Omental fat pad (tissue), 4 donors: ENCODE measurements around the gene DCBLD2. TPM values are rescaled to one million over a fixed set of nuclear protein-coding genes. Genes with fewer than 3 reads are reported as not detected.

Experiments
- ATAC-seq: fragments of 150-250 bp; one replicate; pipeline ENCODE4 v1.9.1; 2016; ENCODE audit warnings: mild to moderate bottlenecking, moderate library complexity; ENCODE audit not compliant: low FRiP score
- DNase-seq: peaks from one replicate; pipeline ENCODE4 v3.0.0-alpha.2; 2019; ENCODE audit warnings: low spot score
- total RNA-seq, 4 donors: library from RNA; depleted of rRNA; stranded (reverse); fragments of >200 nt; gene quantifications; one replicate each; pipeline ENCODE4 v1.1.0, GENCODE V29; 2016
- TF ChIP-seq, protein P1 (sequence below), 3 donors: fragments of 450-650 bp; IDR thresholded peaks; one replicate each; pipeline ENCODE4 v1.5.1; 2016 to 2017; ENCODE audit warnings: antibody characterized with exemption in 3 of 3, mild to moderate bottlenecking in 3 of 3, moderate library complexity in 2 of 3

The DCBLD2 gene
- total RNA-seq, 4 donors from 2014 or later, result 25.5 to 40.1 (median 33.0) TPM

DNA sequence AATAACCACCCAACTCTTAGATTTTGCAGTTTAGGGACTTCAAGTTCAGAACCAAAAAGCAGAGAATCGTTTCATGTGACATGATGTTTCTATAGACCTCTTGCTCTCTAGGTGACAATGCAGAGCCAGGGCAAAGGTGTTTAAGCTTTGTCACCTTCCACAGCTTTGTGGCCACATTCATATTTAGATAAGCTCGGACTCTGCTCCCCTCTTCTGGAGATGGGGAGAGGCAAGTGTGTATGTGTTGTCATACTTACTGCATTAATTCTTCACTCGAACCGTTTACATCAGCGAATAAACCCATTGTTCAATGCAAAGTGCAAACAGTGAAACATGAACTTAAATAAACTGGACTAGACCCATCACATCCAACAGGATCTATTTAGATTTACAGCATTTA, 105.2 kb downstream of the DCBLD2 start:
- DNase-seq (no peak), ATAC-seq (no peak)
- TF ChIP-seq, protein P1, sequence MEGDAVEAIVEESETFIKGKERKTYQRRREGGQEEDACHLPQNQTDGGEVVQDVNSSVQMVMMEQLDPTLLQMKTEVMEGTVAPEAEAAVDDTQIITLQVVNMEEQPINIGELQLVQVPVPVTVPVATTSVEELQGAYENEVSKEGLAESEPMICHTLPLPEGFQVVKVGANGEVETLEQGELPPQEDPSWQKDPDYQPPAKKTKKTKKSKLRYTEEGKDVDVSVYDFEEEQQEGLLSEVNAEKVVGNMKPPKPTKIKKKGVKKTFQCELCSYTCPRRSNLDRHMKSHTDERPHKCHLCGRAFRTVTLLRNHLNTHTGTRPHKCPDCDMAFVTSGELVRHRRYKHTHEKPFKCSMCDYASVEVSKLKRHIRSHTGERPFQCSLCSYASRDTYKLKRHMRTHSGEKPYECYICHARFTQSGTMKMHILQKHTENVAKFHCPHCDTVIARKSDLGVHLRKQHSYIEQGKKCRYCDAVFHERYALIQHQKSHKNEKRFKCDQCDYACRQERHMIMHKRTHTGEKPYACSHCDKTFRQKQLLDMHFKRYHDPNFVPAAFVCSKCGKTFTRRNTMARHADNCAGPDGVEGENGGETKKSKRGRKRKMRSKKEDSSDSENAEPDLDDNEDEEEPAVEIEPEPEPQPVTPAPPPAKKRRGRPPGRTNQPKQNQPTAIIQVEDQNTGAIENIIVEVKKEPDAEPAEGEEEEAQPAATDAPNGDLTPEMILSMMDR (IDR thresholded peaks at IDR 0.05), result no peak

DNA sequence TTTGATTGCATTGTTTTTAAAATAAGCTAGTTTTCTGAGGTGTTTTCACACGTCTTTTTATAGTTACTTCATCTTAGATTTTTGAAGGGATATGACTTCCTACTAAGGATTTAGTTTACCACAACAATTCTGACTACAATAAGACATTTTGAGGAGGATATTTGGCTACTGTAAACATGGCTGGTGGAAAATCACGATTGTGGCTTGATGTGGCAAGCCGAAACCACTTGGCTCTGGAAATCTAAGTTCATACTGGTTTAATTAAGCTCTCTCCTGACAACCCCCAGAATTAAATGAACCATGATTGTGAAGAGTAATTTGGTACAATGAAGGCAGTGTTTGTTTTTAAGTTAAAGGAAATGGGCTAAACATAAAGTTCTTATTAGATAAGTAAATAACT, 107.5 kb downstream of the DCBLD2 start:
- DNase-seq, result no peak
- ATAC-seq, result no peak

DNA sequence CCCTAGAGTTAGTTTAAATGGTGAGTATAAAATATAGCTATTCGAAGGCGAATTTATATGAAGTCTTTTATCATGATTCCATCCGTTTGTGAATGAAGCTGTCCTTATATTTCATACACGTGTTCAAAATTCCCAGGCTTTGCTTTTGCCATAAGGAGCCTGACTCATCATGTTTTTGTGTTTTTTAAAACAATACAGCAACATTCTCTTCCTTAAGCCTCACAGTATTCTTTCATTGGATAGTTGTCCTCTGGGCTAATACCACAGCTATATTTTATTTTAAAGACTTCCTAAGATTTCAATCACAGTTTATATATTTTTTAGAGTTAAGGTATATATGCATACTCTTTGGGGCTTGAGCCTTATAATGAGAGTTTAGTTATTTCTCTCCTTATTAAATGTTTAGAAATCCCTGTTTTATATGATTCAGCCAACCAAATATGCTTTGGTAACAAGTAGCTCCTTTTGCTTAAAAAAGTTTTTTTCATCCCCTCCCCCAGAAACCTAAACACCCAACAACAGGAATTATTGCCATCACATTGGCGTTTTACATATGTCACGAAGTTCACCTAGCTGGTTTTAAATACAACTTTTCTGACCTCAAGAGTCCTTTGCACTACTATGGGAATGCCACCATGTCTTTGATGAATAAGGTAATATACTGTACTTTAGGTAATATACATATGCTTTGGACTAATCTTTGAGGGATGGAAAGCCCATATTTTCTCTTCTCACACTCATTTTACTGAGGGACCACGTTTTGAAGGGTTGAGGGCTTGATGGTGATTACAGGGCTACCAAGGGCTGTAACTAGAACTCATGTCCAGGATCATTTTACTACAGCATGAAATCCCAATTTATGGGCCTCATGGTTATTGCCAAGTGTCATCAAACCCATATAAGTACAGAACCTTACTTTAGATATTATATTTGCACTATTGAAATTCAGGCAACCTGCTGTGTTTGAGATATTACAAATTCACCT, 109.9 kb downstream of the DCBLD2 start:
- no peak for ATAC-seq
- TF ChIP-seq, protein P1 (IDR thresholded peaks at IDR 0.05), result no peak
- DNase-seq, result no peak

More for the DNA sequence above, 107.5 kb downstream of the DCBLD2 start:
- TF ChIP-seq, protein P1 (IDR thresholded peaks at IDR 0.05), result no peak

DNA sequence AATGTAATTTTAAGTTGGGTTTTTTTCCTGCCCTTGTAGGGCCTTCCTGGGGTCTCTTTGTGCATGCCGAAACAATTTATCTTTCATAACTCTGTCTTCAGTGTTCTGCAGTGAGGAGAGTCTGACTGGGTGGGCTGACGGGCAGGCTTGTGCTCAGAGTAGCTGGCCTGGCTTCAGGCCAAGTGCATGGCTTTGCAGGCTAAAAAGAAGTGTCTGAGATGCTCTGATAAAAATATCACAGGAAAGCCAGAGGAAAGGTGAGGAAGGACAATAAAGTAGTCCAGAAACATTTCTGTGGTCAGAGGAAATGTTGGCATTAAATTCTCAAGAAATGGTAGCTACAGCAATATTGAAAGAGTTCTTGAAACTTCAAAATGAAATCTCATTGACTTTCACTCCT, 112.8 kb downstream of the DCBLD2 start:
- TF ChIP-seq, protein P1 (IDR thresholded peaks at IDR 0.05), result no peak
- no peak for DNase-seq
- ATAC-seq, result no peak

DNA sequence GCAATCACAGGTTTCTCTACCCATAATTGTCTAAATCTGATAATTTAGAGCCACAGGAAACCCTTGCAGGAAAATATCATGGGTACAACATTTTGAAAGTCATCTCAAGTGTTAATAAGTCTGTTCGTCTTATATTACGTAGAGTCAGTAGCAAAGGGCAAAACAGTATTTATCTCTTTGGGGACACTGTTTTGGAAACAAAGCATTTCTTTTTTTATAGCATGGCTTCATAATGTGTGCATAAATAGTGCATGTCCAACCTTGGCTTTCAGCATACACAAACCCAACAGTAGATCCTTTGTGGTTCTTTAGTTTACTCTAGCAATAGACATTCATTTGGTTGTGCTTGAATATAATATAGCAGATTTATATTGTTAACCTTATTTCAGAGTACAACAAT, 114.3 kb downstream of the DCBLD2 start:
- no peak for DNase-seq
- TF ChIP-seq, protein P1 (IDR thresholded peaks at IDR 0.05), result no peak
- ATAC-seq, result no peak

DNA sequence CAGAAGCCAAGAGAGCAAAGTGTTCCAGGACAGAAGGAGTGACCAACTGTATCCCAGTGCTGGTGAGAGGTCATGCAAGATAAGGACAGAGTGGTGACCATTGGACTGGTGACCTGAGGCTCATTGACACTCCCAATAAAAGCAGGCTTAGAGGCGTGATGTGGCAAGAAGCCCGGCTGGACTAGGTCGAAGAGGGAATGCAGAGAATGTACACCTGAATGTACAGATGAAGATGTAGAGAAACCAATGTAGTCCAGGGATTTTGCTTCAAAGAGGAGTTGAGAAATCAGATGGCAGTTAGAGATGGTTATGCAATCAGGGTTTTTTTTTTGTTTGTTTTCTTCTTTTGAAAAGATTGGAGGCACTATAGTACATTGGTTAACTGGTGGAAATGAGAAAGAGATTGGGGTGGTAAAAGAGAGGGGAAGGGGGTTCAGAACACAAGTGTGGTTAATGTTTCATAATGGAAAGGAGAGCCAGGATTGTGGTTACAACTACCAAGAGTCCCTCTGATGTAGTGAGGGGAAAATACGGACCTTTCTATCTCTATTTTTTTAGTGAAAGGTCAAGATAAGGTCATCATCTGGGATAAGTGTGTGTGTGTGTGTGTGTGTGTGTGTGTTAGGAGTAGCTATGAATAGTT, 115.0 kb downstream of the DCBLD2 start:
- ATAC-seq (no peak), DNase-seq (no peak)
- TF ChIP-seq, protein P1 (IDR thresholded peaks at IDR 0.05), result no peak
